Ascending aorta (tissue), 2 donors: ENCODE measurements around the gene IL9R. TPM values are rescaled to one million over a fixed set of nuclear protein-coding genes. Genes with fewer than 3 reads are reported as not detected.
"Not testable (repeated sequence)": the region's sequence is repeated elsewhere in the genome, so short reads cannot be mapped to it uniquely, and the experiment has no call there.

Experiments used
- DNase-seq, 2 donors: peaks; one replicate each; pipeline ENCODE4 v3.0.0-alpha.2; 2019; ENCODE audit warnings: low spot score in 2 of 2
- H3K27ac ChIP-seq, 2 donors: fragments of 200-600 bp; sonication (generic); one replicate each; pipeline ENCODE4 v1.5.1; 2016 to 2017; ENCODE audit warnings: mild to moderate bottlenecking in 1 of 2
- H3K27me3 ChIP-seq: fragments of 200-600 bp; sonication (generic); one replicate; pipeline ENCODE4 v1.5.1; 2017
- H3K36me3 ChIP-seq, 2 donors: fragments of 200-600 bp; sonication (generic); one replicate each; pipeline ENCODE4 v1.5.1; 2016
- H3K4me1 ChIP-seq, 2 donors: fragments of 200-600 bp; sonication (generic); one replicate each; pipeline ENCODE4 v1.5.1; 2016 to 2017; ENCODE audit warnings: mild to moderate bottlenecking in 1 of 2
- H3K4me3 ChIP-seq, 2 donors: fragments of 200-600 bp; sonication (generic); one replicate each; pipeline ENCODE4 v1.5.1; 2016 to 2017; ENCODE audit warnings: mild to moderate bottlenecking in 1 of 2
- H3K9me3 ChIP-seq, 2 donors: fragments of 200-600 bp; sonication (generic); one replicate each; pipeline ENCODE4 v1.5.1; 2016
- intact Hi-C: fragments of 100-400 bp; cut with DNase I; formaldehyde crosslinking; loops from one replicate; pipeline ENCODE4 v1.15.1; 2023
- total RNA-seq: library from RNA; depleted of rRNA; stranded (reverse); fragments of >200 nt; gene quantifications from one replicate; pipeline ENCODE4 v1.1.0, GENCODE V29; 2016

The IL9R gene
- total RNA-seq, 1 donor from 2014 or later = not detected

GRCh38 chrX:156024949-156025492 lies 27.5 kb downstream of the IL9R start:
- peak in 1 of 2 donors; percentile 59 for DNase-seq
- H3K4me1 ChIP-seq, H3K9me3 ChIP-seq, H3K27ac ChIP-seq, H3K27me3 ChIP-seq, intact Hi-C loops, H3K36me3 ChIP-seq, H3K4me3 ChIP-seq: not testable (repeated sequence)

GRCh38 chrX:156028653-156029237 lies 31.2 kb downstream of the IL9R start:
- DNase-seq, H3K27ac ChIP-seq, H3K9me3 ChIP-seq, H3K4me3 ChIP-seq, intact Hi-C loops, H3K4me1 ChIP-seq, H3K27me3 ChIP-seq, H3K36me3 ChIP-seq: not testable (repeated sequence)

- H3K36me3 ChIP-seq, H3K27ac ChIP-seq, intact Hi-C loops, H3K4me3 ChIP-seq, H3K4me1 ChIP-seq, H3K9me3 ChIP-seq, H3K27me3 ChIP-seq: not testable (repeated sequence)
- peak in 1 of 2 donors; percentile 60 for DNase-seq
These were observed 31.8 kb downstream of the IL9R start for GRCh38 chrX:156029296-156029695.

- H3K27me3 ChIP-seq, H3K9me3 ChIP-seq, H3K27ac ChIP-seq, intact Hi-C loops, H3K4me3 ChIP-seq, H3K4me1 ChIP-seq, H3K36me3 ChIP-seq: not testable (repeated sequence)
- DNase-seq = peak in 1 of 2 donors; percentile 53
These were observed 32.4 kb downstream of the IL9R start for GRCh38 chrX:156029707-156030442.

GRCh38 chrX:156030474-156030873 lies 33.0 kb downstream of the IL9R start:
- DNase-seq = peak in 1 of 2 donors; percentile 43
- H3K4me3 ChIP-seq, H3K36me3 ChIP-seq, H3K27ac ChIP-seq, H3K9me3 ChIP-seq, H3K27me3 ChIP-seq, H3K4me1 ChIP-seq, intact Hi-C loops: not testable (repeated sequence)

Other genes starting within 250 kb of the IL9R start
- gene VAMP7, start 116.4 kb upstream of the IL9R start, total RNA-seq = 8.0 TPM